Measurements from ENCODE around the gene SPSB1.
A peak's percentile ranks its signal among the peaks of the same experiment; 100 is the strongest.

SPSB1 gene

GRCh38 chr1:9292361-9293240 is at the start of gene SPSB1:
Gene SPSB1, plus strand, starts transcription at chr1:9292894. Its CDS starts 62,998 bp downstream, at chr1:9355892.
- Histone ChIP-seq H3K4me3 (ENCODE audit: low read length in 2 of 2) (peak within 1 kb of the TSS; percentile 82 to 89), H3K4me1 (ENCODE audit: control insufficient read depth in 2 of 2, insufficient read depth in 2 of 2, low read length in 2 of 2) (peaks cover 30 to 32% of the 10 kb centered on the region in 2 donors), H3K36me3 (ENCODE audit: control insufficient read depth in 2 of 2, insufficient read depth in 2 of 2, low read length in 2 of 2) (peaks cover 3 to 4% of the 10 kb centered on the region in 2 donors), H3K27ac (ENCODE audit: low read depth in 2 of 2, low read length in 2 of 2) (peak within 1 kb of the TSS; percentile 84 to 92), H3K27me3 (ENCODE audit: control insufficient read depth in 2 of 2, insufficient read depth in 2 of 2, low read length in 2 of 2) (no peaks in the 10 kb centered on the region), H3K9me3 (ENCODE audit: control insufficient read depth in 2 of 2, low read length in 2 of 2) (peaks cover 2 to 3% of the 10 kb centered on the region in 2 donors), H3K9ac (ENCODE audit: low read depth in 1 of 2, low read length in 2 of 2) (peak within 1 kb of the TSS; percentile 76 to 89)

GRCh38 chr1:9243066-9243739 is 49.5 kb upstream of the SPSB1 start:
- Histone ChIP-seq H3K4me1 (ENCODE audit: control insufficient read depth in 2 of 2, insufficient read depth in 2 of 2, low read length in 2 of 2) (peaks cover 21 to 49% of the 10 kb centered on the region in 2 donors), H3K9ac (ENCODE audit: low read depth in 1 of 2, low read length in 2 of 2) (no peak overlapping the region), H3K9me3 (ENCODE audit: control insufficient read depth in 2 of 2, low read length in 2 of 2) (no peaks in the 10 kb centered on the region), H3K36me3 (ENCODE audit: control insufficient read depth in 2 of 2, insufficient read depth in 2 of 2, low read length in 2 of 2) (peaks cover 13 to 27% of the 10 kb centered on the region in 2 donors), H3K4me3 (ENCODE audit: low read length in 2 of 2) (no peak overlapping the region), H3K27me3 (ENCODE audit: control insufficient read depth in 2 of 2, insufficient read depth in 2 of 2, low read length in 2 of 2) (no peaks in the 10 kb centered on the region), H3K27ac (ENCODE audit: low read depth in 2 of 2, low read length in 2 of 2) (peak overlapping the region; percentile 17 to 46)

DNA sequence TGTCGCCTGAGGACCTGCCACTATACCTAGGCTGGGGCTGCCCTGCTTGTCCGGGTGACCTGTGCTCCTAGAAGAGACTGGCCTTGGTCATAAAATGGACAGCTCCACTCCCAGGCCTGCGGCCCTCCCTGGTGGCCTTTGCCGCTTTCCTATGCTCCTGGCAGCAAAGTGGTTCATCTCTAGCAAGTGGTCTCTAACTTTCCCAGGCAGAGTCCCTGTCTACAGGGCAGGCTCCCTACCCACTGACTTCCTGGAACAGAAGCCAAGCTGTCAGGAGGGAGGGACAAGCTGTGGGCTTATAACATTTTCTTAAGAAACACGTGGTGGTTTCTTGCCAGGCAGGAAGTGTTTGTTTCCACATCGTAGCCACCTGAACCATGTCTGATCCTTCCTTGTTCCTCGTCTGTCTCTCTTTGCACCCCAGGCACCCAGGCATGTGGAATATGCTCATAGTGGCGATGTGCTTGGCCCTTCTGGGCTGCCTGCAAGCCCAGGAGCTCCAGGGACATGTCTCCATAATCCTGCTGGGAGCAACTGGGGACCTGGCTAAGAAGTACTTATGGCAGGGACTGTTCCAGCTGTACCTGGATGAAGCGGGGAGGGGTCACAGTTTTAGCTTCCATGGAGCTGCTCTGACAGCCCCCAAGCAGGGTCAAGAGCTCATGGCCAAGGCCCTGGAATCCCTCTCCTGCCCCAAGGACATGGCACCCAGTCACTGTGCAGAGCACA is 48.0 kb upstream of the SPSB1 start:
- peaks cover 17 to 50% of the 10 kb centered on the region in 2 donors for H3K4me1 ChIP-seq (ENCODE audit: control insufficient read depth in 2 of 2, insufficient read depth in 2 of 2, low read length in 2 of 2)
- no peaks in the 10 kb centered on the region for H3K9me3 ChIP-seq (ENCODE audit: control insufficient read depth in 2 of 2, low read length in 2 of 2)
- peak overlapping the region; percentile 14 to 48 for H3K9ac ChIP-seq (ENCODE audit: low read depth in 1 of 2, low read length in 2 of 2)
- H3K4me3 ChIP-seq (ENCODE audit: low read length in 2 of 2), result no peak overlapping the region
- peaks cover 13 to 32% of the 10 kb centered on the region in 2 donors for H3K36me3 ChIP-seq (ENCODE audit: control insufficient read depth in 2 of 2, insufficient read depth in 2 of 2, low read length in 2 of 2)
- peak overlapping the region; percentile 69 to 86 for H3K27ac ChIP-seq (ENCODE audit: low read depth in 2 of 2, low read length in 2 of 2)
- no peaks in the 10 kb centered on the region for H3K27me3 ChIP-seq (ENCODE audit: control insufficient read depth in 2 of 2, insufficient read depth in 2 of 2, low read length in 2 of 2)

GRCh38 chr1:9245230-9245619 is 47.5 kb upstream of the SPSB1 start:
- H3K36me3 ChIP-seq (ENCODE audit: control insufficient read depth in 2 of 2, insufficient read depth in 2 of 2, low read length in 2 of 2), result peaks cover 13 to 29% of the 10 kb centered on the region in 2 donors
- H3K9me3 ChIP-seq (ENCODE audit: control insufficient read depth in 2 of 2, low read length in 2 of 2), result no peaks in the 10 kb centered on the region
- peak overlapping the region; percentile 69 to 86 for H3K27ac ChIP-seq (ENCODE audit: low read depth in 2 of 2, low read length in 2 of 2)
- H3K9ac ChIP-seq (ENCODE audit: low read depth in 1 of 2, low read length in 2 of 2), result peak overlapping the region in 1 of 2 donors; percentile 14
- H3K4me1 ChIP-seq (ENCODE audit: control insufficient read depth in 2 of 2, insufficient read depth in 2 of 2, low read length in 2 of 2), result peaks cover 14 to 50% of the 10 kb centered on the region in 2 donors
- H3K4me3 ChIP-seq (ENCODE audit: low read length in 2 of 2), result no peak overlapping the region
- no peaks in the 10 kb centered on the region for H3K27me3 ChIP-seq (ENCODE audit: control insufficient read depth in 2 of 2, insufficient read depth in 2 of 2, low read length in 2 of 2)

GRCh38 chr1:9245661-9246060 is 47.0 kb upstream of the SPSB1 start:
- Histone ChIP-seq H3K36me3 (ENCODE audit: control insufficient read depth in 2 of 2, insufficient read depth in 2 of 2, low read length in 2 of 2) (peaks cover 13 to 29% of the 10 kb centered on the region in 2 donors), H3K27me3 (ENCODE audit: control insufficient read depth in 2 of 2, insufficient read depth in 2 of 2, low read length in 2 of 2) (no peaks in the 10 kb centered on the region), H3K9ac (ENCODE audit: low read depth in 1 of 2, low read length in 2 of 2) (no peak overlapping the region), H3K9me3 (ENCODE audit: control insufficient read depth in 2 of 2, low read length in 2 of 2) (no peaks in the 10 kb centered on the region), H3K27ac (ENCODE audit: low read depth in 2 of 2, low read length in 2 of 2) (no peak overlapping the region), H3K4me3 (ENCODE audit: low read length in 2 of 2) (no peak overlapping the region), H3K4me1 (ENCODE audit: control insufficient read depth in 2 of 2, insufficient read depth in 2 of 2, low read length in 2 of 2) (peaks cover 12 to 46% of the 10 kb centered on the region in 2 donors)

- no peaks in the 10 kb centered on the region for H3K9me3 ChIP-seq (ENCODE audit: control insufficient read depth in 2 of 2, low read length in 2 of 2)
- no peak overlapping the region for H3K9ac ChIP-seq (ENCODE audit: low read depth in 1 of 2, low read length in 2 of 2)
- peaks cover 12 to 46% of the 10 kb centered on the region in 2 donors for H3K4me1 ChIP-seq (ENCODE audit: control insufficient read depth in 2 of 2, insufficient read depth in 2 of 2, low read length in 2 of 2)
- peaks cover 13 to 31% of the 10 kb centered on the region in 2 donors for H3K36me3 ChIP-seq (ENCODE audit: control insufficient read depth in 2 of 2, insufficient read depth in 2 of 2, low read length in 2 of 2)
- no peaks in the 10 kb centered on the region for H3K27me3 ChIP-seq (ENCODE audit: control insufficient read depth in 2 of 2, insufficient read depth in 2 of 2, low read length in 2 of 2)
- no peak overlapping the region for H3K27ac ChIP-seq (ENCODE audit: low read depth in 2 of 2, low read length in 2 of 2)
- no peak overlapping the region for H3K4me3 ChIP-seq (ENCODE audit: low read length in 2 of 2)
These were observed 46.5 kb upstream of the SPSB1 start for GRCh38 chr1:9246215-9246614.

- Histone ChIP-seq H3K27ac (ENCODE audit: low read depth in 2 of 2, low read length in 2 of 2) (no peak overlapping the region), H3K9ac (ENCODE audit: low read depth in 1 of 2, low read length in 2 of 2) (no peak overlapping the region), H3K36me3 (ENCODE audit: control insufficient read depth in 2 of 2, insufficient read depth in 2 of 2, low read length in 2 of 2) (peaks cover 13 to 33% of the 10 kb centered on the region in 2 donors), H3K4me1 (ENCODE audit: control insufficient read depth in 2 of 2, insufficient read depth in 2 of 2, low read length in 2 of 2) (peaks cover 12 to 41% of the 10 kb centered on the region in 2 donors), H3K9me3 (ENCODE audit: control insufficient read depth in 2 of 2, low read length in 2 of 2) (no peaks in the 10 kb centered on the region), H3K27me3 (ENCODE audit: control insufficient read depth in 2 of 2, insufficient read depth in 2 of 2, low read length in 2 of 2) (no peaks in the 10 kb centered on the region), H3K4me3 (ENCODE audit: low read length in 2 of 2) (no peak overlapping the region)
These were observed 45.6 kb upstream of the SPSB1 start for GRCh38 chr1:9246841-9247785.

DNA sequence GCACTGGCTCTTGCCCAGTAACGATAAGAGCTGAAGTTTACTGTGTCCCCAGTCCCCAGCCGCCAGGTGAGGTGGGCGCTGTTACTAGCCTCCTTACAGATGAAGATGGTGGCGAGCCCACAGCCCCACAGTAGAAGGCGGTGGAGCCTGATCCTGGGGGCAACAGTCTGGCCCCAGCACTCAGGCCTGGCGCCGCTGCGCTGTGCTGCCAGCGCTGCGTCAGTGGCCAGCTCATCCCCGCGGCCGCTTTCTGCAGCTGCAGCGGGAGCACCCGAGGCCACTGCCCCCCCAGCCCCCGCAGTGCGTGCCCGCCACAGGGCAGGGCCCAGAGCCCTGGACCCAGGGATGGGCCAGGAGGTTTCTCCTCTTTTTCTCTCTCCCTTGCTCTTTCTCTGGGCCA is 44.8 kb upstream of the SPSB1 start:
- H3K4me1 ChIP-seq (ENCODE audit: control insufficient read depth in 2 of 2, insufficient read depth in 2 of 2, low read length in 2 of 2), result peaks cover 12 to 34% of the 10 kb centered on the region in 2 donors
- H3K27ac ChIP-seq (ENCODE audit: low read depth in 2 of 2, low read length in 2 of 2), result no peak overlapping the region
- peaks cover 13 to 35% of the 10 kb centered on the region in 2 donors for H3K36me3 ChIP-seq (ENCODE audit: control insufficient read depth in 2 of 2, insufficient read depth in 2 of 2, low read length in 2 of 2)
- no peak overlapping the region for H3K4me3 ChIP-seq (ENCODE audit: low read length in 2 of 2)
- no peak overlapping the region for H3K9ac ChIP-seq (ENCODE audit: low read depth in 1 of 2, low read length in 2 of 2)
- no peaks in the 10 kb centered on the region for H3K27me3 ChIP-seq (ENCODE audit: control insufficient read depth in 2 of 2, insufficient read depth in 2 of 2, low read length in 2 of 2)
- no peaks in the 10 kb centered on the region for H3K9me3 ChIP-seq (ENCODE audit: control insufficient read depth in 2 of 2, low read length in 2 of 2)
